GM23338 (cell line): Measurements from ENCODE around the gene NFILZ. TPM values are rescaled to one million over a fixed set of nuclear protein-coding genes. Genes with fewer than 3 reads are reported as not detected.

Experiments
- ATAC-seq: fragments of 200-7000 bp; cut with Tn5 transposase; 3 replicates; pipeline ENCODE4 v1.9.1; 2020
- DNase-seq: peaks from one replicate; pipeline ENCODE4 v3.0.0-alpha.2; 2015; ENCODE audit warnings: low spot score
- H2AFZ ChIP-seq: fragments of 200-600 bp; sonication (generic); 2 replicates; pipeline ENCODE4 v1.8.0; 2016; ENCODE audit warnings: antibody characterized with exemption, mild to moderate bottlenecking, moderate library complexity
- H3F3A ChIP-seq: fragments of 200-600 bp; sonication (generic); replicated peaks from 2 replicates; pipeline ENCODE4 v1.8.0; 2017; ENCODE audit warnings: antibody characterized with exemption, mixed run types, low read depth
- H3K27ac ChIP-seq: fragments of 200-600 bp; sonication (generic); 2 replicates; pipeline ENCODE4 v1.6.1; 2016; ENCODE audit warnings: low read depth
- H3K27me3 ChIP-seq: fragments of 200-600 bp; sonication (generic); 2 replicates; pipeline ENCODE4 v1.8.0; 2016; ENCODE audit warnings: mild to moderate bottlenecking, mixed run types, moderate library complexity; ENCODE audit not compliant: insufficient read depth
- H3K36me3 ChIP-seq: fragments of 200-600 bp; sonication (generic); 2 replicates; pipeline ENCODE4 v1.8.0; 2016; ENCODE audit warnings: mild to moderate bottlenecking; ENCODE audit not compliant: insufficient read depth
- H3K4me1 ChIP-seq: fragments of 200-600 bp; sonication (generic); 2 replicates; pipeline ENCODE4 v1.8.0; 2016; ENCODE audit warnings: mild to moderate bottlenecking, moderate library complexity; ENCODE audit not compliant: insufficient read depth
- H3K4me2 ChIP-seq: fragments of 200-600 bp; sonication (generic); 2 replicates; pipeline ENCODE4 v1.7.1; 2017; ENCODE audit warnings: mixed run types
- H3K4me3 ChIP-seq: fragments of 200-600 bp; sonication (generic); 2 replicates; pipeline ENCODE4 v1.6.1; 2016; ENCODE audit warnings: mixed run types
- H3K79me2 ChIP-seq: fragments of 200-600 bp; sonication (generic); replicated peaks from 2 replicates; pipeline ENCODE4 v1.8.0; 2017; ENCODE audit warnings: mild to moderate bottlenecking; ENCODE audit not compliant: insufficient read depth
- H3K9me2 ChIP-seq: fragments of 200-600 bp; sonication (generic); 2 replicates; pipeline ENCODE4 v1.8.0; 2017; ENCODE audit not compliant: insufficient read depth
- H4K20me1 ChIP-seq: fragments of 200-600 bp; sonication (generic); replicated peaks from 2 replicates; pipeline ENCODE4 v1.8.0; 2017; ENCODE audit warnings: mild to moderate bottlenecking; ENCODE audit not compliant: insufficient read depth
- H3K27ac Mint-ChIP-seq: 2 replicates; pipeline ENCODE4 v1.8.0; 2020; ENCODE audit warnings: inconsistent platforms, mild to moderate bottlenecking, moderate library complexity, mixed read lengths
- H3K27me3 Mint-ChIP-seq: 3 replicates; pipeline ENCODE4 v1.8.0; 2022; ENCODE audit warnings: low read depth, mild to moderate bottlenecking, moderate library complexity, mixed read lengths, inconsistent platforms; ENCODE audit not compliant: insufficient read depth, poor library complexity
- H3K36me3 Mint-ChIP-seq: 3 replicates; pipeline ENCODE4 v1.8.0; 2021; ENCODE audit warnings: low read depth, mild to moderate bottlenecking, inconsistent platforms, moderate library complexity, mixed read lengths
- H3K4me1 Mint-ChIP-seq: 3 replicates; pipeline ENCODE4 v1.8.0; 2020; ENCODE audit warnings: mild to moderate bottlenecking, inconsistent platforms, mixed read lengths
- H3K4me3 Mint-ChIP-seq: 3 replicates; pipeline ENCODE4 v1.8.0; 2021; ENCODE audit warnings: moderate library complexity, mild to moderate bottlenecking, inconsistent platforms, mixed read lengths
- H3K9me3 Mint-ChIP-seq: 3 replicates; pipeline ENCODE4 v1.8.0; 2020; ENCODE audit warnings: moderate library complexity, mild to moderate bottlenecking, inconsistent platforms, mixed read lengths
- CREB1 ChIP-seq: fragments of 250-450 bp; sonication (Bioruptor Pico); IDR thresholded peaks from 2 replicates; pipeline ENCODE4 v1.5.0; 2020; ENCODE audit warnings: low read depth, mild to moderate bottlenecking, moderate library complexity
- CTCF ChIP-seq, 2 experiments: fragments of 200-600 bp in 1 of 2; sonication (generic) in 1 of 2; conservative IDR thresholded peaks; 2 replicates each; pipeline versions ENCODE4 v1.5.1 to v1.6.1; 2016 to 2017; ENCODE audit warnings: antibody characterized with exemption in 2 of 2, low read depth in 2 of 2, mild to moderate bottlenecking in 2 of 2, moderate library complexity in 1 of 2
- ETS1 ChIP-seq: IDR thresholded peaks from 2 replicates; pipeline ENCODE4 v1.6.1; 2016; ENCODE audit warnings: antibody characterized with exemption
- EZH2 ChIP-seq: fragments of 200-600 bp; sonication (generic); IDR thresholded peaks from one replicate; pipeline ENCODE4 v1.8.0; 2017; ENCODE audit warnings: antibody characterized with exemption, mild to moderate bottlenecking, low read depth; ENCODE audit not compliant: unreplicated experiment
- EZH2phosphoT487 ChIP-seq: fragments of 200-600 bp; sonication (generic); IDR thresholded peaks from one replicate; pipeline ENCODE4 v1.8.1; 2018; ENCODE audit warnings: antibody characterized with exemption; ENCODE audit not compliant: unreplicated experiment
- JUNB ChIP-seq: IDR thresholded peaks from one replicate; pipeline ENCODE4 v1.6.1; 2016; ENCODE audit warnings: antibody characterized with exemption; ENCODE audit not compliant: unreplicated experiment
- NANOG ChIP-seq: IDR thresholded peaks from 2 replicates; pipeline ENCODE4 v1.6.1; 2016; ENCODE audit warnings: antibody characterized with exemption, borderline replicate concordance
- POLR2AphosphoS5 ChIP-seq: IDR thresholded peaks from 2 replicates; pipeline ENCODE4 v1.6.1; 2016; ENCODE audit warnings: antibody characterized with exemption, low read depth
- REST ChIP-seq: IDR thresholded peaks from one replicate; pipeline ENCODE4 v1.6.1; 2018; ENCODE audit warnings: antibody characterized with exemption; ENCODE audit not compliant: unreplicated experiment
- STAT1 ChIP-seq: IDR thresholded peaks from one replicate; pipeline ENCODE4 v1.6.1; 2016; ENCODE audit warnings: antibody characterized with exemption; ENCODE audit not compliant: unreplicated experiment
- ZNF114 ChIP-seq: fragments of 250-450 bp; sonication (Bioruptor Pico); IDR thresholded peaks from 2 replicates; pipeline ENCODE4 v1.5.0; 2020; ENCODE audit warnings: mild to moderate bottlenecking, moderate library complexity
- ZNF331 ChIP-seq: fragments of 250-450 bp; sonication (Bioruptor Pico); IDR thresholded peaks from 2 replicates; pipeline ENCODE4 v1.5.0; 2020; ENCODE audit warnings: low read depth, mild to moderate bottlenecking, moderate library complexity
- ZNF462 ChIP-seq: fragments of 250-450 bp; sonication (Bioruptor Pico); IDR thresholded peaks from 2 replicates; pipeline ENCODE4 v1.5.0; 2020; ENCODE audit warnings: mild to moderate bottlenecking, moderate library complexity
- polyA plus RNA-seq: library from polyadenylated mRNA; unstranded; fragments of >200 nt; fragmentation: Nextera tagmentation; extraction: Ambion mirVana; gene quantifications from 2 replicates; pipeline ENCODE4 v1.2.1, GENCODE V29; 2016
- total RNA-seq: library from RNA; depleted of rRNA; stranded (reverse); fragments of >200 nt; shearing (Covaris generic); gene quantifications from 2 replicates; pipeline ENCODE4 v1.2.3, GENCODE V29; 2014

NFILZ gene
- total and polyA plus RNA-seq, 2 experiments from 2014 or later, result not detected

GRCh38 chr19:8642561-8642960 lies 12.1 kb downstream of the NFILZ start:
- H3K4me1 Mint-ChIP-seq, result no peaks in the 10 kb centered on the region
- peaks cover 14% of the 10 kb centered on the region for H3K36me3 Mint-ChIP-seq
- Histone ChIP-seq H3K4me1 (no peaks in the 10 kb centered on the region), H3K4me3 (no peak overlapping the region), H2AFZ (no peak overlapping the region), H3K27me3 (no peaks in the 10 kb centered on the region), H3K27ac (no peak overlapping the region), H3K9me2 (no peaks in the 10 kb centered on the region), H3K79me2 (no peaks in the 10 kb centered on the region), H3K36me3 (no peaks in the 10 kb centered on the region), H4K20me1 (no peaks in the 10 kb centered on the region), H3K4me2 (no peak overlapping the region), H3F3A (no peaks in the 10 kb centered on the region)
- ATAC-seq (no peak), DNase-seq (no peak)
- H3K9me3 Mint-ChIP-seq, result peaks cover 84% of the 10 kb centered on the region
- H3K27ac Mint-ChIP-seq, result no peak overlapping the region
- no peak overlapping the region for H3K4me3 Mint-ChIP-seq
- TF ChIP-seq REST (no peak), ZNF462 (CRISPR knock-in tag) (no peak), JUNB (no peak), EZH2phosphoT487 (no peak), CTCF (conservative IDR thresholded peaks at IDR 0.05; ENCODE audit: low read depth in 2 of 2) (no peak), POLR2AphosphoS5 (no peak), NANOG (no peak), STAT1 (no peak), CREB1 (no peak), ETS1 (no peak), ZNF114 (CRISPR knock-in tag) (no peak), ZNF331 (CRISPR knock-in tag) (no peak), EZH2 (no peak)
- peaks cover 14% of the 10 kb centered on the region for H3K27me3 Mint-ChIP-seq
